Neuron (in vitro differentiated cells): Measurements from ENCODE around the gene ARSG.

Experiments used
- H2AFZ ChIP-seq: one replicate; pipeline ENCODE4 v1.6.1; 2013; ENCODE audit warnings: low read depth, mild to moderate bottlenecking, inconsistent platforms, low read length, moderate library complexity
- H3K27me3 ChIP-seq: one replicate; pipeline ENCODE4 v1.6.1; 2013; ENCODE audit warnings: low read length; ENCODE audit not compliant: insufficient read depth
- H3K36me3 ChIP-seq: one replicate; pipeline ENCODE4 v1.6.1; 2013; ENCODE audit warnings: low read length; ENCODE audit not compliant: insufficient read depth
- H3K4me1 ChIP-seq: one replicate; pipeline ENCODE4 v1.6.1; 2013; ENCODE audit warnings: low read length; ENCODE audit not compliant: insufficient read depth
- H3K4me3 ChIP-seq: 2 replicates; pipeline ENCODE4 v1.5.1; 2013; ENCODE audit warnings: mild to moderate bottlenecking, low read length, moderate library complexity
- H3K9me3 ChIP-seq: one replicate; pipeline ENCODE4 v1.6.1; 2013; ENCODE audit warnings: low read length

The ARSG gene

DNA sequence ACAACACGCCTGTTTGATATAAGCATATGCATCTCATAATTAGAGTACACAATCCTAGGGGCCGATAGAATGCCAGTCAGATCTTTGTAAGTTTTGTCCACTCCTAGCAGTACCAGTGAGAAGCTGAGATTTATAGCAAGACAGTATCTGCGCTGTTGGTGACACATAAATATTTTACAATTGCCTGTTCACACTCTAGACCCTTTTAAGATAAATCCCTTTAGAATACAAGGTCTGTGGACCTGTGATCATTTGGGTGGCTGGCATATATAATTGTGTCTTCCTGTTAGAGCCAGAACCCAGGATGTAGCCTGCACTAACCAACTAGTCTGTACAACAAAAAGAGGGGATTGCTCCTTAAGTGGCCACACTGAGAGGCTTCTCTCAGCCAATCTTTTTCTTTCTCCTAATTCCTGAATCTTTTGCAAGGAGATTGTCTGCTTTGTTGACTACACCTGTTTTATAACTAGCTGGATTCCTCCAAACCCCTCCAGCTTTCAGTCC lies 91.3 kb downstream of the ARSG start:
- Histone ChIP-seq H3K27me3 (no peaks in the 10 kb centered on the region), H3K4me3 (no peak overlapping the region), H3K4me1 (peaks cover 22% of the 10 kb centered on the region), H3K36me3 (no peaks in the 10 kb centered on the region), H3K9me3 (no peaks in the 10 kb centered on the region), H2AFZ (no peak overlapping the region)

DNA sequence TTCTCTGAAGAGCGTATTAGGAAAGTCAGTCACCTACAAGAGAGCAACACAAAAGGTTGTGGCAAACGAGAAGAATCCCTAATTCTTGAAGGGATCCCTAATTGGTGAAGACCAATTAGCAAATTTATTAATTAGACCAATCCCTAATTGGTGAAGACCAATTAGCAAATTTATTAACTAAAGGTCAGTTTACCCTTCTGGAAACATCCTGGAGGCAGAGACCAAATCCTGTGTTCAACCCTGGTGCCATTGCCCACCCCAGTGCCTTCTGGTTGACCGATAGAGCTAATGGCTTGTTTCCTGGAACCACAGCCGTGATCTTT lies 91.8 kb downstream of the ARSG start:
- H3K27me3 ChIP-seq = no peaks in the 10 kb centered on the region
- H3K9me3 ChIP-seq = no peaks in the 10 kb centered on the region
- peaks cover 17% of the 10 kb centered on the region for H3K4me1 ChIP-seq
- no peak overlapping the region for H2AFZ ChIP-seq
- no peak overlapping the region for H3K4me3 ChIP-seq
- H3K36me3 ChIP-seq = no peaks in the 10 kb centered on the region

DNA sequence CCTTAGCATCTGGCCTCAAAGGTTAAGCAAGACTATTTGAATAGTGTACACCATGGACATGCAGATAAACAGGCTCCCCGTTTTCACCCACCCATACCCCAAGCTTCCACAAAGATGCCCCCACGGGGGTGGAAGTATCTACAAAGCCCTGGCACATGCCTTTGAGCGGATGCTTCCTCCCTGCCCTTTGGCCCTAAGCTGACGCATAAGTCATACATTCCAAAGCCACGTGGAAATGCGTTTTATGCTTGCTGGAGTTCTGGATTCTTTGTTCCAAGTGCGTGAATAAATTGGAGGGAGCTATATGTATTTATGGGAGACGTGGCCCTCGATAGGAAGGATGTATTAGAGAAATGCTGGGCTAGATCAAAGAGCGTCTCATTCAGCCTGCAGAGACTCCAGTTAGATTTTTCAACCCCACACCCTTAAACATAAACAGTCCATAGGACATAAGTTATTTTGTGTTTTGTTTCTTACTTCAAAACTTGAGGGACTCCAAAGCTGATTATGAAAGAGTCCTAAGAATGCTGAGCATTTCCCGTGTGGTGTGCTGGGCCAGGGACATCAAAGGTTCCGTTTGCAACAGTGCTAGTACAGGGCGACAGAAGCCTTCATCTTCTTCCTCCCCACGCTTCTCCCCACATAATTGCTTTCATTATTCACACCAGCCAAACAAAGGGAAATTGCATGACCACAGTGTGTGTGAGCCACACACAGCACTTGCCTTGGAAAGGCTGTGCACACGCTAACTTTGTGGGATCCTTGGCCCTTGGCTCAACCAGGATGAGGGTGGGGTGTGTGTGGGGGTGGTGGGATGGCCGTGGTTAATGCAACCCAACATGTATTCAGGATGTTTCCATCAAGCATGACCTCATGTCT lies 92.4 kb downstream of the ARSG start:
- no peak overlapping the region for H2AFZ ChIP-seq
- H3K4me3 ChIP-seq = no peak overlapping the region
- H3K9me3 ChIP-seq = no peaks in the 10 kb centered on the region
- peaks cover 11% of the 10 kb centered on the region for H3K4me1 ChIP-seq
- H3K36me3 ChIP-seq = no peaks in the 10 kb centered on the region
- H3K27me3 ChIP-seq = no peaks in the 10 kb centered on the region

DNA sequence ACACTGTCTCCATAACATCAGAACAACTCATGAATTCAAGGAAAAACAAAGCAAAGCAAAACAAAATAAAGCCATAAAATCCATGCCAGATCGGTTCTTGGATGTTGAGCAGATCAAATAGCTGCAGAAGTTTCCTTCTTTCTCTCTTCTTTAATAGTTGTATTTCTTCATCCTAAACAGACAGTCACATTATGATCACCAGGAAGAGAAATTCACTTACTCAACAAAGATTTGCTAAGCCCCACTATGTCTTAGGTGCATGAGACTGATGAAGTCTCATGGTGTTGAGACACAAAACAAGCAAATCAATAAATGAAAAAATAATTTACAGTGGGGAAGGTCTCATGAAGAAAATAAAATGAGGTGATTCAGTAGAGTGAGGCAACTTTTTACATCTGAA lies 93.2 kb downstream of the ARSG start:
- H3K9me3 ChIP-seq = no peaks in the 10 kb centered on the region
- H3K27me3 ChIP-seq = no peaks in the 10 kb centered on the region
- no peak overlapping the region for H2AFZ ChIP-seq
- no peak overlapping the region for H3K4me3 ChIP-seq
- H3K4me1 ChIP-seq = peaks cover 11% of the 10 kb centered on the region
- no peaks in the 10 kb centered on the region for H3K36me3 ChIP-seq

DNA sequence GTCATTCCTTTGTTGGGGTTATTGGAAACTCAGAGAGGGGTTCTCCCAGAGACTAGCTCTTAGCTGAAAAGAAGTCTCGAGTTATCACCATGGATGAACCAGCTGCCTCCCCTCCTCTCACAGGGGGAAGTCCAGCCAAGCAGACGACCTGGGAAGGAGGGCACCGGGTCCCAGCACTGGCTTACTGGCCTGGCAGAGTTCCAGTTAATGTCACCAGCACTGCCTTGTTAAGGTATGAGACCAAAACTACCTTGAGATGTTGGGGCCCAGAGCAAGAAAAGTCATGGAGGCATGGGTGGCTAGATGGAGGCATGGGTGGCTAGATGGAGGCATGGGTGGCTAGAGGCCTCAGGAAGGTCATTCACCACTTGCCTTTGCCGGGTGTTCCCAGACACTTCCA lies 93.6 kb downstream of the ARSG start:
- Histone ChIP-seq H3K36me3 (no peaks in the 10 kb centered on the region), H3K4me3 (no peak overlapping the region), H2AFZ (no peak overlapping the region), H3K9me3 (no peaks in the 10 kb centered on the region), H3K27me3 (no peaks in the 10 kb centered on the region), H3K4me1 (peaks cover 11% of the 10 kb centered on the region)

DNA sequence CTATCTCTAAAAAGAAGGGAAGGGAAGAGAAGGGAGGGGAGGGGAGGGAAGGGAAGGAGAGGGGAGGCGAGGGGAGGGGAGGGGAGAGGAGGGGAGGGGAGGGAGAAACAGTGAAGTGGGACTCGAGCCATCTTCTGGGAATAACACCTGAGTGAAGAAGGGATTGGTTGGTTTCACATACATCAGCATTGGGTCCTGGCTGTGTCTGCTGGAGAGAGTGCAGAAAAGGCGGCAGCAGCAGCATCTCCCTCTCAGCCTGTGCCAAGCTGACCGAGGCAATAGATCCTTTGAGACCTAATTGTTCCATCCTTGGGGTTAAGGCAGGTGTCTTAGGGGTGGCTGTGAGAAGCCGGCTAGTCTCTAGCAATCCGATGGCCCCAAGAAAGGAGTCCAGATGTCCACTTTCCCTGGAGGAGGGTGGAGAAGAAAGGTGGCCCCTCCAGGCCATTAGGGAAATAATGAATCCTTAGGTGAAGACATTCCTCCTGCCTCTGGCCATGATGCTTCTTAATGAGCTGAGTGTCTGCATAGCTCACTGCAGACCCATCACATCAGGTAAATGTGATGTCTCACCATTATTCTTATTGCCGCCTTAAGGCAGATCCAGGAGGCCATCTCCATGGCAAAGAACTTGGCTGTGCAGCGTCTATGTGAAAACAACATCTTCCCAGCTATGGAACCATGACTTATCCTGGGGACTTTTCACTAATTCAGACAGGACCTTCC lies 94.4 kb downstream of the ARSG start:
- Histone ChIP-seq H3K4me1 (peaks cover 11% of the 10 kb centered on the region), H3K27me3 (no peaks in the 10 kb centered on the region), H3K9me3 (no peaks in the 10 kb centered on the region), H3K4me3 (no peak overlapping the region), H2AFZ (no peak overlapping the region), H3K36me3 (no peaks in the 10 kb centered on the region)

DNA sequence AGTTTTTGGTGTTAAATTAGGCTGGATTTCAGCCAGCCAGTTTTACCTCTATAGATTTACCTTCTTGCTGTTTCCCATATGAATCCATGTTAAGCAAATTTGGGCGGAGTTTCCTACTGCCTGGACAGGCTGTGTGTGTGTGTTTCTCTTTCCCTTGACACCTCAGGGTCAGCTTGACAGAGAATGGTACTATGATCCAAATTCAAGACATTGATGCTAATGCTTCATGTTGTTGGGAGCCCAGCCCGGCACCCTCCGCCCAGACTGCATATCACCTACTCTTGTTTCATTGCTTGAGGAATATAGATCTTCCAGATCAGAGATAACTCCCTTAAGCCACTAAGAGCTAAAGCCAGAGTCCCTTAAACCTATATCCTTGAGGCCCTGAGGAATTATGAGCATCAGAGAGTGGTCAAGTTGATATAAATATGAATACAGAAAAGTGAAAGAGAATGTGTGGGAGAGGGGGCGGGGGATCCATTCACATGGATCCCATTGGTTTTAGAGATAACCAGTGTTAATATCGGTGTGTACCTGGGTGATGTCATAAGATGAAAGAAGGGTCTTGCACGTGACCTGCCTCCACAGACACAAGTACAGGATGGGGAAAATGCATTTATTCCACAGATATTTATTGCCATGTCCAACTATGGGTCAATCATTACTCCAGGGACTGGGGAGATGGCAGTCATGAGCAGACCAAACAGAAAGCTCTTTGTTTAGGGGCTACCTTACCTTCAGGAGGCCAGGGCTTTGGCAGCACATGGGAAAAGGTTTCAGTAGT lies 96.3 kb downstream of the ARSG start:
- no peaks in the 10 kb centered on the region for H3K27me3 ChIP-seq
- H2AFZ ChIP-seq = no peak overlapping the region
- no peaks in the 10 kb centered on the region for H3K9me3 ChIP-seq
- no peak overlapping the region for H3K4me3 ChIP-seq
- H3K36me3 ChIP-seq = no peaks in the 10 kb centered on the region
- H3K4me1 ChIP-seq = peaks cover 11% of the 10 kb centered on the region

DNA sequence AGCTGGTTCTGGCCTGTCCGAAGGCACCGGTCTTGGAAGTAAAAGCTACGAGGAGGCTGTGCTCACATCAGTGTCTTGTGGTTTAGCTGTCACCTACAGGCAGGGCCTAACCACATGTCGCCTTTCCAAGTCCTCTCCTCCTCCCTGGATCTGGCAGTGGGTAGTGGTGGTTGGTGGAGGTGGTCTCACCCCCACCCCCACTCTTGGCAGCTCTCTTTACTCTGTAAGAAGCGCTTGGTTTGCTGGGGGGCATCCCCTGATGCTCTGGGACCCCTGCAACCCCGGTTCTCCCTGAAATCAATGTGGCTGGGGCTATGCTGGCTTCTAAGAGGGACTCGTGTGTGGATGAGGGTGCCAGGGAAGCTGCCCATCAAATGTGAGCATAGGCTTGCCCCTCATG lies 97.7 kb downstream of the ARSG start:
- no peak overlapping the region for H3K4me3 ChIP-seq
- H2AFZ ChIP-seq = no peak overlapping the region
- no peaks in the 10 kb centered on the region for H3K36me3 ChIP-seq
- no peaks in the 10 kb centered on the region for H3K27me3 ChIP-seq
- H3K9me3 ChIP-seq = no peaks in the 10 kb centered on the region
- peaks cover under 1% of the 10 kb centered on the region for H3K4me1 ChIP-seq

DNA sequence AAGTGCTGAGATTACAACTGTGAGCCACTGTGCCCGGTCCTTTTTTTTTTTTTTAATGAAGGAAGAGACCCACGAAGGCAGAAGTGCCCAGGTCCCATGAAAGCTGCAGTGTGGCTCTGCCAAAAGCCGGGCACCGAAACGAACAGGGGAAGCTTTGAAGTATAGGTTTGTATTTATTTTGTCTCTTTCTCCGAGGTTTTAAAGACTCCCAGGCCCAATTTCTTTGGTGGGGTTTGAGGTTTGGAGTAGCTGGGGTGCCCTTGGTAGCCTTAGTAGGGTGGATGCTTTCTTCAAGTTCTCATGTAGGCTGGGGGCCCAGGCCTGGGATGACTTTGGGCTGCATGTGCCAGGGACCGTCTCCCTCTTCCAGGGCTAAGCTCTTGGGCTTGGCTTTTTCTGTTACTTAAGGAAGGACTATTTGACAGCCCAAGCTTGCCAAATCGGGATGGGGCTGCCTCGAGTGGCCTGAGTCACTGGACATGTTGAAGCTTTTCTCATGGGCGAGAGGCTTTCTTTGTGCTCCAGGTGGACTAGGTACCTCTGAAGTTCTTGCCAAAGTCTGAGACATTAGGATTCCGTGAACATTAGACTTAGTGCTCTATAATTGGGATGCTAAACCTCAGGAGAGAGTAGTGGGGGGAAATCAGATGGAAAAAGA lies 99.7 kb downstream of the ARSG start:
- Histone ChIP-seq H2AFZ (no peak overlapping the region), H3K36me3 (no peaks in the 10 kb centered on the region), H3K4me1 (no peaks in the 10 kb centered on the region), H3K9me3 (peaks cover 6% of the 10 kb centered on the region), H3K27me3 (no peaks in the 10 kb centered on the region), H3K4me3 (no peak overlapping the region)

DNA sequence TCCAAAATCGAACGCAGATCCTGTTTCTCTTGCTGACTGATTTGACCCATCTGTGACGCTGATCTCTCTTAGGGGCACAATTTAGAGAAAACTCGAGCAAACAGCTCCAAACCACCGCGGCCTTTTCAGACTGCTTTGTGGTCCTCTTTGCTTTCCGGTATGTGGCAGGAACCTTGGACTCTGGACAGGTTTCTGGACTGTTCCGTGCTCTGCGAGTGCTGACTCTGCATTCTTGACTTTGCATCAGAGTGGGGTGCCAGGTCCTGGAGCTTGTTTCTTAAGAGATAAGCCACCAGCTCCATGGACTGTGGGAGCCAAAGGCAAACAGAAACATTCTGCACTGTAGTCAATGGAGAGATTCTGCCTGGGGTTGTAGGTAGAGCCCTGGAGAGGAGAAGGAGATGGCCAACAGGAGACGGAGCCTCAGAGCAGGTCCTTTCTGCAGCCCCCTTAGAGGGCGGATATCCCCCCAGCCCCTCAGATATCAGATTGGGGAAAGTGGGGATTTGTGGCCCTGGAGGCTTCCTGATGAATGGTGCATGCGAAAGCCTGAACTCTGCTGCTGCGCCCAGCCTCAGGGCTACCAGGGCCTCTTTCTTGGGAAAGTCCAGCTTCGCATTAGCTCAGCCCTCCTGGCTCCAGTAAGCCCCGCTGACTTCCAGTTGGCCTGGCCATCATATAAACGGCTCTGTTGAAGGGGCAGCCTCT lies 100.4 kb downstream of the ARSG start:
- Histone ChIP-seq H2AFZ (no peak overlapping the region), H3K4me3 (no peak overlapping the region)

DNA sequence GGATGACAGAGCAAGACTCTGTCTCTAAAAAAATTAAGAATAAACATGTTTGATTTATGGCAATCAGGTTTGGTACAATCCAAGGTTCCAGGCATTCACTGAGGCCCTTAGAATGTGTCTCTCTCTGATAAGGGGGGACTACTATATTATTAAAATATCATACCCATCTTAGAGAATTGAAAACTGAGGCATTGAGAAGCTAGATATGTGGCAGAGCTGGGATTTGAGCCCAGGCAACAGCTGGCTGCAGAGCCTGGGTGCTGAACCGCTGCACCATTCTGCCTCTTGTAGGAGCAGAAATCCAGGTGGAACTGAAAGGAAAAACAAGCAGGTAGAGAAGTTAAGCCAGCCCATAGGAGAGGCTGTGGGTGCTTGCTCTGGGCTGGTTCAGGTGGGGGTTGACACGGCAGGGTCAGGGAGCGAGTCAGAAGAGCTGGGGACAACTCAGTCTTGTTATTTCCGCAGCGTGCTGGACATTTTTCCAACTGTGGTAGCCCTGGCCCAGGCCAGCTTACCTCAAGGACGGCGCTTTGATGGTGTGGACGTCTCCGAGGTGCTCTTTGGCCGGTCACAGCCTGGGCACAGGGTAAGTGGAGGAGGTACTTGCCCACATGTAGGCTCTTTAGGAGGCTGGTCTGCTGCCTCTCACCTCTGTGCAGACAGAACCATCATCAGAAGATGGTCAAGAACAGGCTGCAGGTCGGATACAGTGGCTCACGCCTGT lies 103.5 kb downstream of the ARSG start:
- no peaks in the 10 kb centered on the region for H3K36me3 ChIP-seq
- peaks cover 6% of the 10 kb centered on the region for H3K9me3 ChIP-seq
- H3K27me3 ChIP-seq = no peaks in the 10 kb centered on the region
- no peak overlapping the region for H2AFZ ChIP-seq
- no peak overlapping the region for H3K4me3 ChIP-seq
- peaks cover 4% of the 10 kb centered on the region for H3K4me1 ChIP-seq

More for the DNA sequence above, 100.4 kb downstream of the ARSG start:
- peaks cover 6% of the 10 kb centered on the region for H3K9me3 ChIP-seq
- H3K36me3 ChIP-seq = no peaks in the 10 kb centered on the region
- no peaks in the 10 kb centered on the region for H3K4me1 ChIP-seq
- H3K27me3 ChIP-seq = no peaks in the 10 kb centered on the region
